Stimulated activated CD4-positive, alpha-beta T cell treated with anti-CD3 and anti-CD28 coated beads, TNF-alpha, amount 100 ng/mL, for 1 hour (primary cell): ENCODE data around the gene ZDHHC1.

Experiments
- DNase-seq, 3 donors: peaks; one replicate each; pipeline ENCODE4 v3.0.0-alpha.2; 2020; ENCODE audit warnings: low read depth in 3 of 3, low spot score in 1 of 3

Gene ZDHHC1

GRCh38 chr16:67447508-67448076 lies 31.3 kb upstream of the ZDHHC1 start:
- DNase-seq, result peak in 2 of 3 donors; percentile 18 to 50

DNA sequence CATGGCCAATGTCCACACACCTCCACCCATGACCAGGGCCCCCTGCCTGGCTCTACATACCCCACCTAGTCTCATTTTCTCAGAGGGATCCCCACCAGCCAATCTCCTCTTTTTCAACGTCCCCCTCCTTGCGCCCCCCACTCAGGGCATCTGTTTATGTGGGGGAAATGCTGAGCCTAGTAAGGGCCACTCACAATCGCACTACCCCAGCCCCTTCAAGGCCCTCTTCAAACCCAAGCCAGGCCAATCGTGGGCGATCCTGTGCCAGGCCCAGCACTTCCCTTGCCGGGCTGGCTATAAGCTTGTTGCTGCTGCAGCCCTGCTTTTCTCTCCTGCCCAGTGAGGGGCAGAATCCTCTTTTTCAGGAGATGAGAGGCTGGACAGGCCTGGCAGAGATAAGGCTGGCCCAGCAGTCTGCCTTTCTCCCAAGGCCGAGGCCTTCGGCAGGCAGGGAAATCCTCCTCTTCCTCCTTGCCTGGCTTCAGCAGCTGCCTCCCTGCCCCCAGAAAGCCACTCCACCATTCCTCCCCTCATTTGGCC lies 30.8 kb upstream of the ZDHHC1 start:
- DNase-seq, result no peak

DNA sequence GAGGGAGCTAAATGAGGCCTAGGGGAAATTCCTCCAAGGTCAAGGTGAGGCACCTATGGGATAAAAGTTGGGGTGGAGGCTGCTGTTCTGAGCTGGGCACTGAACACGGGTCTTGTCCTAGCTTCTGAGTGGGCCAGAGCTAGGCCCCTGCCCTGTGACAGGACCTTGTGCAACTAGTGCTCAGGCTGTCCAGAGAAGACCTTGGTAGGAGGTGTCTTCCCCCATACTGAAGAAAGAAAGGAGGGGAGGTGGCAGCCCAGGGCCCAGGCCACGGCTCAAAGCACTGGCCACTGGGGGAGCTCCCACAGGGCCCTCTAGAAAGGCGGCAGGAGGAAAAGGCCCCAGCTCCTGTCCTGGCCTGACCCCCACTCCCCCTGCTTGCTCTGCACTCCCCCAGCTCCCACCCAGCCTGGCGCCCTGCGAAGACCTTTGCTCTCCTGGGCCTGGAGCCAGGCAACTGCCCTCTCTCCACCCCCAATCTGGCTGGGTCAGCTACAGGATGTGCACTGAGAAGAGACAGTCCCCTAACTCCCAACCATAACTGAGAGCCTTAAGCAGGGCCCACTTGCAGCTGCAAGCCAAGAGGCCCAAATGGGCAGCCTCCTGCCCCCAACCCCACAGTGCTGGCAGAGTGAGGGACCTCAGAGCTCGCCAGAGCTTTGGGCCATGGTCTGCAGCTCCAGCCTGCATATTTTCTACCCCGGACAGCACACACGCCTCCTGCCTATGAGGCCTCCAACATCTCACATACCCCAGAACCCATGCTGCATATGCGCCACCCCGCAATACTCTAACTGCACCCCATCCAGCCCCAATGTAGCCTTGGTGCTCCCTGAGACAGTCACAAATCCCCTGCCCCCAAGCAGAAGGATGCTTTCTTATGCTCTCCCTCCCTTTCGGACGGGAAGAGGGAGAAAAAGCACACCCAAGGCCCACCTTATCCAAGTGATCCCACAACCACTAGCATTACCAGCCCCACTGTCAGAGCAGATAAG lies 29.9 kb upstream of the ZDHHC1 start:
- no peak for DNase-seq

DNA sequence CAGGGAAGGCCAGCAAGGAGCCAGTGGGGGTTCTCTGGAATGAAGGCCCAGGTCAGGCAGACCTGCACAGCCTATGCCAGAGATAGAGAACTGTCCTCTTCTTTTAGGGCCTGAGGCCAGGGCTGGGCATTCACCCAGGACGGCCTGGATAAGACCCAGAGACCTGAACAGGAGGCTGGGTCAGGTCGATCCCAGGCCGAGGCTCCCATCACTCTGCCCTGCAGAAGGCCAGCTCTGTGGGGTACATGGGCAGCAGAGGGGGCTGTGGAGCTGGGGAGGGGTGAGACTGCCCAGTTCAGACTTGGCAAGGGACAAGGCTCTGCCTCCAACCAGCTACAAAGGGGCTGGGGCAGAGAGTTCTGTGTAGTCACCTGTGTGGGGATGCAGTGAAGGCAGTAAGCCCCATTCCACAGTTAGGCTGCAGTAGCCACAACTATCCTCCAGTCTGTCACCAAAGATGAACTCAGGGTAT lies 29.2 kb upstream of the ZDHHC1 start:
- no peak for DNase-seq

DNA sequence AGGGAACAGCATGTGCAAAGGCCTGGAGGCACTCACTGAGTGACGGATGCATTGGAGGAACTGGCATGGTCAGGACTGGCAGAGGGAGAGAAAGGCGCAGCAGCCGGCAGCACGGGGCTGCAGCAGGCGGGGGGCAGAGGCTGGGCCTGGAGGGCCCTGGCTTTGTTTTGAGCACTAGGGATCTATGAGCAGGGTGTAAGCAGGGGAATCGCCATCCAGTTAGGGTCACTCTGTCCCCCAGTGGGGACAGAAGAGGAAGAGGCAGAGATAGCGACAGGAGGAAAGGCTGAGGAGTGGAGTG lies 28.8 kb upstream of the ZDHHC1 start:
- no peak for DNase-seq

DNA sequence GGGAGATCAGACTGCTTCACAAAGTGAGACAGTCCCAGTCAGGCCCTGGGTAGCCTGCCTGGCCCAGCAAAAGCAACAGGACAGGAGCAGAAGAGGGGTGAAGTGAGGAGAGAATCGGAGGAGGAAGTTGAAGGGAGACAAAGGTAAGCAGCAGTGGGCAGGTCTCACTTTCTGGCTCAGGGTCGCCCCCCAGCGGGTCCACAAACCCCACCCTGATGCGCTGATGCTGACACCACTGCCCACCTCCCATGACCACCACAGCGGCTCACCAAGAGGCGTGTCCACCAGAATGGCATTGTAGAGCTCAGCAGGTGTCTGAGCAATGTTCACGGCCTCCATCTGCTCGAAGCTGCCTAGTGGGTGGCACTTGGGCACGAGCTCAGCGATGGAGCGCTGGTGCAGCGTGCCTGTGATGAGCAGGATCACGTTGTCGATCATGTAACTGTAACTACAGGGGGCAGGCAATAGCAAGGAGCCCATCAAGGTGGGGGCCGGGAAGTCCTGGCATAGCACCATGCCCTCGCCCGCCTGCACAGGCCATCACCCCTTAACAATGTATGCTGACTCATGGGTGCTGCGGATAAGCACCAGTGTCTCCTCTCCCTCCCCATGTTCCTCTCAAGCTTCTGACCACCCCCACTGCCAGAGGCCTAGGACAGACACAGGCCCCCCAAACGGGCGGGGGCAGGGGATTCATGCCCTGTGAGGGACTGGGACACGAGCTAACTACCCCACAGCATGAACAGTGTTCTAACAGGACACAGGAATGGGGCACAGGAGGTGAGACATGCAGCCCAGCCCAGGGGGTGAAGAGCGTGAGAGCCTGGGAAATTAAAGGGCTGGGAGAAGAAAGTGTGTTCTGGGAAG lies 28.2 kb upstream of the ZDHHC1 start:
- no peak for DNase-seq

DNA sequence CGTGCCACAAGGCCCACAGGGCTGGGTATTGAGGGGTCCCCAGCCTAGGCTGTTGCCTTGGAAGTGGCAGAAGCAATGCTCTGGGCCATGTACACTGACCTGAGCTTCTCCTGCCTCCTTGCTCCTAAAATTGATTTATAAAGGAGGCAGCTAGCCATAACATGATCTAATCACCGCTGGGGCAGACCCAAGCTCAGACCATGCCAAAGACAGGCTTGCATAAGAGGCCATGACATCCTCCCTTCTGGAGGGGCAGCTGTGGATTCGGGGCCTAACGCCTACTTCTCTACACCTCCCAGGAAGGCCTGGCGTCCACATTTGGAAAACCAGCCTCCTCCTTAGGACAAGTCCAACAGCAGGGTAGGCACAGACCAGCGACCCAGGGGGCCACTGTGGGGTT lies 27.0 kb upstream of the ZDHHC1 start:
- DNase-seq, result no peak

DNA sequence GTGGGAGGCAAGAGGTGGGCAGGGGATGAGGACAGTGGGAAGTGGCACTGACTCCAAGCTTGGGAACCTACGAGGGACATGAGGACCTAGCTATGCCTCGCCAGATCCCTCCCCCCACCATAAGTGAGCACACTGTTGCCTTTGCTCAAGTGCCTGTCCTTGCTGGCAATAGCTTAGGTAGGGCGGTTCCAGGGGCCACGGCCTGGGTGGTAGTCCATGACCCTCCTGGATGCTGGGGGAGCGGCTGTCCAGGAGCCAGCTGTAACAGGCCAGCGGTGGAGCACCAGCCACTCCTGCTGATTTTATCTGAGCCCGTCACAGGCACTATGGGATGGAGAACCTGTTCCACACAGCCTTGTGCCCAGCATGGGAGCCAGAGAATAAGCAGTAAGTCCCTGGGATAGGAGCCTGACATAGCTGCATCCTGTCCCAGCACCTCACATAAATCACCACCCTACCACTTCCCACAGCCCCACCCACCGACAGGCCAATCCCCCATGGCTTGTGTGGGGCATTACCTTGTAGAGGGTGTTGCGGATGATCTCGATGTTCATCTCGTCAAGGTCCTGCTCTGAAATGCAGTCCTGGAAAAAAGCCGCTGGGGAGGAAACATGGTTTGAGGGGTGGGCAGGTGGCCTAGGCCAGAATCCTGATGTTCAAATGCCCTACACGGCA lies 26.4 kb upstream of the ZDHHC1 start:
- DNase-seq, result no peak

DNA sequence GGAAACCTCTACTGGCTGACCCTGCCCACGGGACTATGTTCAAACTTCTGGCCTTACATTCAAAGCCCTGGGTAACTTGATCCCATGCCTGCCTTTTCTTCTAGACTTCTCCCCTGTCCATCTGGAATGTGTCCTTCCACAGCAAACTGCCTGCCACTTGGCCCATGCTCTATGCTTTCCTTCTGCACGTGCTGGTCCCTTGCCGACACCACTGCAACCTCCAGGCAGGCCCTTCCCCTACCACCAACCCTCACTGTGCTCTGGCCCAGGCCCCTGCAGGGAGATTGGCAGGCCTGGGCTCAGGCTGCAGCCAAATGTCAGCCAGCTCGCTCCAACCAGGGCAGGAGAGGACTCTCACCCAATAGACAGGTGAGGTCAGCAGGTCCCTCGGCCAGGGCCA lies 25.6 kb upstream of the ZDHHC1 start:
- no peak for DNase-seq

GRCh38 chr16:67441271-67441753 lies 25.0 kb upstream of the ZDHHC1 start:
- DNase-seq, result no peak

DNA sequence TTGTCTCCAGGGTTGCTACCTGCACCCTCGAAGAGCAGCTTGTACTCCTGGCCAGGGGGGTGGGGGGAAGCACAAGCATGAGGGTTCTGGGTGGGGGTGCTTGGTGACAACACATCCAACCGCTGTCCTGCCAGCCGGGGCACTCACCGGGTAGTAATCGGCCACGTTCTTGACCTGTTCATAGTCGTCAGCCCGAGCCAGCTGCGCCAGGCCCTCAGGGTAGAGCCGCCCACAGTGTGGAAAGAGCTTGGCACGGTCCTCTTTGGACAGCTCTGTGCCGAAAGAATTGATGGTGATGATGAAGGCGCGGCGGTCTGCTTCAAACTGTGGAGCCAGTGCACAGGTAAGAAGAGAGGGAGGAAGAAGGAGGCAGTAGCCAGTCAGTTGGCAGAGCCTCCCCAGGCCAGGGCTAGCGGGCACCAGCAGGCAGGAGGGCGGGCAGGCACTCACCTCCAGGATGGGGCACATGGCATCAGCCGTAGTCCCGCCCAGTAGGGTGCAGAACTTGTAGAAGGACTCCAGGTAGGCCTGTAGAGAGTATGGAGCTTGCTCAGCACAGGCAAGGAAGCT lies 22.6 kb upstream of the ZDHHC1 start:
- DNase-seq, result no peak

DNA sequence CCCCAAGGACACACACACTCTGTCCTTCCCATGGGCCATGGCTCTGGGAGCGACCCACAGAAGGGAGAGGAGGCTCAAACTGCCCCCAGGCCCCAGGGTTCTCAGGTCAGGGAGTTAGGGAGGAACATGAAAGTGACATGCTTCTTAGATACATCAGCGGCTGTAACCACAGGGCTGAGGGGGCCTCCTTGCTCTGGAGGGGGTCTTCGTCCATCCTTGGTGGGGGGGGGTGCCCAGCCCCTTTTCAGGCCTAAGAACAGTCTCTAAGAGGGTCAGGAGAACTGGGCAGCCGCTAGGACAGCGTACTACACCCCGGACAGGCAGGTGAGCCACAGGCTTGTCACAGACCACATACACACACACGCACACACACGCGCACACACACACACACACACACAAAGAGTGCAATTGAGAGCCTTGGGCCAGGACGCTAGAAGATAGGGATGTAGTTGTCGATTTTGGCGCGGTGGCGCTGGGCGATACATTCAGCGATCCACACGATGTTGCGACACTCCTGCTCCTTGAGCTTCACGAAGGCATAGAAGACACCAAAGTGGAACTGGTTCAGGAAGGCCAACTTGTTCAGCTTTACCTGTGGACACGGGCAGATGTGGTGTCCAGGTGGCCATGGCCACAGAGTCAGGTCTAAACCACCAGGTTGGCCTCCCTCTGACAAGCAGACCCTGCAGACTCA lies 22.0 kb upstream of the ZDHHC1 start:
- no peak for DNase-seq

- no peak for DNase-seq
Observed at GRCh38 chr16:67437513-67437912, 21.2 kb upstream of the ZDHHC1 start.

GRCh38 chr16:67436640-67437193 lies 20.4 kb upstream of the ZDHHC1 start:
- DNase-seq, result no peak

DNA sequence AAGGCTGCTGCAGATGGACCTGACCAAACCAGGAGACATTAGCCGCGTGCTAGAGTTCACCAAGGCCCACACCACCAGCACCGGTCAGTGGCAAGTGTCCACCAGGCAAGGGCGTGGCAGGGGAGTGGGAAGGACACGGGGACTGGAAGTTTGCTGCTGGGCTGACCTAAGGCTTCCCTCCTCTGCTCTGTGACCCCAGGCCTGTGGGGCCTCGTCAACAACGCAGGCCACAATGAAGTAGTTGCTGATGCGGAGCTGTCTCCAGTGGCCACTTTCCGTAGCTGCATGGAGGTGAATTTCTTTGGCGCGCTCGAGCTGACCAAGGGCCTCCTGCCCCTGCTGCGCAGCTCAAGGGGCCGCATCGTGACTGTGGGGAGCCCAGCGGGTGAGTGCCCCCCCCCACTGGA lies 19.5 kb upstream of the ZDHHC1 start:
- DNase-seq, result no peak

- DNase-seq, result no peak
Observed at GRCh38 chr16:67433131-67433719, 16.9 kb upstream of the ZDHHC1 start.

DNA sequence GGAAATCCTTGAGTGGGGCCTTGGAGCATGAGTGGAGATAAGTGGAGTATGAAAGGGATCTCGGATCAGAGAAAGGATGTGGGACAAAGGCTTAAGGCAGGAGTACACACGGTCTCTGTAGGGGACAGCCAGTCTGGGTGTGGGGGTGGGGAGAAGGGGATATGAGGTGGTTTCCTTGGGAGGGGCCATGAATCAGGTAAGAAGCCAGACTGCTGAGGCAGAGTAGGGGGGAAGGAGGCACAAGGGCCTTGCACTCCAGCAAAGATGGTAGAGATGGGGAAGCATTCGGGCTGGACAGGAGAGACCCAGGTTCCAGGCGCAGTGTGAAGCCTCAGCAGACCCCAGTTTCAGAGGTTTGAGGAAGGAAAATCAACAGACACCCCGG lies 16.2 kb upstream of the ZDHHC1 start:
- no peak for DNase-seq

GRCh38 chr16:67431775-67432505 lies 15.7 kb upstream of the ZDHHC1 start:
- no peak for DNase-seq
